HG03196 (cell line): ENCODE results near the gene AP1AR.
A peak's percentile ranks its signal among the peaks of the same experiment; 100 is the strongest.
"Not testable (repeated sequence)": the region's sequence is repeated elsewhere in the genome, so short reads cannot be mapped to it uniquely, and the experiment has no call there.

Source experiments
- ATAC-seq: cut with Tn5 transposase; IDR thresholded peaks from one replicate; pipeline ENCODE4 v1.9.1; 2021; ENCODE audit not compliant: unreplicated experiment

AP1AR gene

GRCh38 chr4:112277705-112278448, 46.3 kb downstream of the AP1AR start:
- ATAC-seq = no peak

GRCh38 chr4:112279025-112279881, 47.7 kb downstream of the AP1AR start:
- ATAC-seq = peak; percentile 64

DNA sequence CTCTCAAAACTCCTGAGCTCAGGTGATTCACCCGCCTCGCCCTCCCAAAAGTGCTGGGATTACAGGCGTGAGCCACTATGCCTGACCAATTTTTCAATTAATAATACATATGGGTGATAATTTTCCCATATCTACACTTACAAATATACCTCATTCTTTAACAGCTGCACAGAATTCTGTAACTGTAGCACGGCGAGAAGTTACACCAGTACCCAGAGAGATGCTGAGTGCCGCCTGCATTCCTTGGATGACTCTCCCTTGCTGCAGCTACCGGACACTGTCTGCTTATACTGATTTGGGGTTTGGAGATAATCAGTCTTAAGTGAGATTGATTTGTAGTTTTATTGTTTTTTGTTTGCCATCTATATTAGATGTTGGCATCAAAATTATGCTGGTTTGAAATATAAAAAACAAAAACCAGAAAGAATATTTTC, 48.3 kb downstream of the AP1AR start:
- ATAC-seq = peak; percentile 23

DNA sequence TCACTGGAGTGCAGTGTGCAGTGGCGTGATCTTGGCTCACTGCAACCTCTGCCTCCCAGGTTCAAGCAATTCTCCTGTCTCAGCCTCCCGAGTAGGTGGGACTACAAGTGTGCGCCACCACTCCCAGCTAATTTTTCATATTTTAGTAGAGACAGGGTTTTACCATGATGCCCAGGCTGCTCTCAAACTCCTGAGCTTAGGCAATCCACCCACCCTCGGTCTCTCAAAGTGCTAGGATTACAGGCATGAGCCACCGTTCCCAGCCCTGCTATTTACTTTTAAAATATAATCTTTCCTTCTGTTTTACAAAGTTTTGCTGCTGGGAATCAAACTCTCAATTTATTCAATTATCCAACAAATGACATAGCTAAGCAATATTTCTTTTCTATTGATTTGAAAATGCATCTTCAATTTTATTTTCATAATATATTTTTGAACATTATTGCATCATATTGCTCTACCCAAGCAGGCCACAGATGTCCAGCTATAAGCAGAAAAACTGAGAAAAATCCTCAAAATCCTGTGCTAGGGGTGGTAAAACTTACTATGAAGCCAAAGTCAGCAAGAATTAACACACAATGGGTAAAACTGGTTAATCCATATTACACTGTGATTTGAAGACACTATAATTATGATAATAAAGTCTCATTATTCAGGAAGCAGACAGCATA, 48.9 kb downstream of the AP1AR start:
- ATAC-seq = no peak

GRCh38 chr4:112281895-112282398, 50.4 kb downstream of the AP1AR start:
- ATAC-seq = not testable (repeated sequence)

- ATAC-seq = no peak
Measured at GRCh38 chr4:112282860-112283667, 51.5 kb downstream of the AP1AR start.

DNA sequence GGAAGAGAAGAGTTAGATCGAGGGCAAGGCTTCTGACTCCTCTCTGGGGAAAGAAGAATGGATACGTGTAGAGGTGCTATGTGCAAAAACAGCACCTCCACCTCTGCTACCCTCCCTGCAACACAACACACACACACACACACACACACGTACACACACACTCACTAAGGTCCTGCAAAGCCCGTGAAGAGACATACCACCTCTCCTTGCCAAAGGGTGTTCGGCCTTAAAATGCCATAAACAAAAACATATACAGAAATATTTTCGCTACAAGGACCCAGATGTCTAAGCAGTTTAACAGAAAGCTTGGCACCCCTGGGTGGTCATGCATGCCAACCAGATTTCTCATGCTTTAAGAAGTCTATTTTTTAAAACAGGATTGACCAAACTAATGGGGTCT, 52.6 kb downstream of the AP1AR start:
- ATAC-seq = no peak

DNA sequence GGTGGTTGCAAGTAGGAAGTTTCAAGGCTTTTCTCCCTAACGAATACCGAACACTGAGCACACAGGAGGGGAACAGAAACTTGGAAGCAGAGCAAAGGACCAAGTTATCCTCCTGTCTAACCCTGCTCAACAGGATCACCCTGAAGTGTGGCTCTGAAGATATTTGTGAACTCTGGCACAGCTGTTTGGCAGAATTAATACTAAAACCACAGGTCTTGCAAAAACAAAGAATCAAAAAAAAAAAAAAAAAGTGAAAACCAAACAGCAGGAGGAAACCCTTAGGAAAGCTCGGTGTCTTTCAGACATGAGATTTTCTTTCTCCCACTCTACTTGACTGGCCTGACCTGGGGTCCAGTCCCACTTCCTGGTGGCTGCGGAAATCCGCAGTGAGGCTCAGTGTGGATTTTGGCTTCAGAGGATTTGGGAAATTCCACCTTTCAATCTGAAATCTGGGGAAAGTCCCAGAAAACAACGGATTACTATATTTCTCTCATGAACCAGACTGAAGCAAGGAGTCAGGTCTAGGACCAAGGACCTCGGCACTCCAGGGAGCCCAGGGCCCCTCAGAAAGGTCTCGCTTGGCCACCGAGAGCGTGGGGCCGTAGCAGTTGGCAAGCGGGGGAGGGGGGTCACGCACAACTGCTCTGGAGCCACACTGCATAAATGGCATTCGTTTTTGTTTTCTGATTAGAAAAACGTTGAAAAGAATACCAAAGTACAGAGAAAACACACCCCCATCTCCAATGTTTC, 53.2 kb downstream of the AP1AR start:
- no peak for ATAC-seq

DNA sequence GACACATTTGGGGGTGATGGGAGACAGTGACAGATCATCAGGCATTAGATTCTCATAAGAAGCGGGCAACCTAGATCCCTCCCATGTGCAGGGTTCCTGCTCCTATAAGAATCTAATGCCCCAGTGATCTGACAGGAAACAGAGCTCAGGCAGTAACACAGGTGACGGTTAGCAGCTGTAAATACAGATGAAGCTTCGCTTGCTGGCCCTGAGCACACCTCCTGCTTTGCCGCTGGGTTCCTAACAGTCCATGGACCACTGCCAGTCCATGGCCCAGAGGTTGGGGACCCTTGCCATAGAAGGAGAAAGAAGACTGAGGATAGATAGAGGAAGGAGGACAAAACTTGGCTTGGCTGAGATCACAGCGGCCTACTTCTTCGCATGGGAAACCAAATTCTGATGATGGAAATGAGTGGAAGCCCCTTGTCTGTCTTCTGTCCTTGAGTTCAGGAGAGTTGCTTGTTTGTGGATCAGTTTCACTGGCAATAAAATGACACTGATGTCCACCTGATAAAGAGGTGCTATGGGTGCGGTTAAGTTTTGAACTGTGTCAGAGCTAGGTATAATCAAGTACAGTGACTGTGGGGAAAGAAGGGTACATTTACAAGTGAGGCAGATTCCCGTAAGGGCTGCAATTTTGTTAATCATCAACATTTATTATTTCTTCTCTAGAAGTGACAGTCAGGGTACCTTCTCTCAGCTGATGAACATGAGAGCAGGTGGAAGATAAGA, 55.8 kb downstream of the AP1AR start:
- ATAC-seq = peak; percentile 29

- ATAC-seq = peak; percentile 30
Measured at GRCh38 chr4:112288455-112288854, 56.9 kb downstream of the AP1AR start.

DNA sequence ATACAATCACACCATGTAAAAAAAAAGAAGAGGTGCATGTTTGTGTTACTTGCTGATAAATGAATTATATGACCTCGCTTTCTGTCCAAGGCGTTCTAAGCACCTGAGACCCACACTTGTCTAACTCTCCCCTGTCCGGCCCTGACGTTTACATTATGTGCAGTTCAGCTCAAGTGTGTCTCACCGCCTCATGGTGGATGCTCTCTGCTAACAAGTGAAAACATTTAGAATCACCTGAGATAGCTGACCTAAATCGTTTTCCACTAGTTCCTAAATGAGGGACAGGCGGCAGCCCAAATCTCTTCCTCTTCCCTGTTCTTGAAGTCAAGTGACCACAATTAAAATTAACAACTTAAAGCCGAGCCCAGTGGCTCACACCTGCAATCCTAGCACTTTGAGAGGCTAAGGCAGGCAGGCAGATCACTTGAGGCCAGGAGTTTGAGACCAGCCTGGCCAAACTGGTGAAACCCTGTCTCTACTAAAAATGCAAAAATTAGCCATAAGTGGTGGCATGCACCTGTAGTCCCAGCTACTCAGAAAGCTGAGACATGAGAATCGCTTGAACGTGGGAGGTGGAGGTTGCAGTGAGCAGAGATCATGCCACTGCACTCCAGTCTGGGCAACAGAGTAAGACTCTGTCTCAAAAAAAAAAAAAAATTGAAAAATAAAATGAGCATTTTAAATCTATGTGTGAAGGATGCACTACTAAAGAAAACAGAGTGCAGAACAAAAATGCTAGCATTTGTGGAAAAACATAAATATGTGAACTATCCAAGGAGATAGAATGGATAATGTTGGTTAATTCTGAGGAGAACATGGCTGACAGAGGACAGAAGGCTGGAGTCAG, 58.0 kb downstream of the AP1AR start:
- no peak for ATAC-seq

GRCh38 chr4:112290341-112290740, 58.8 kb downstream of the AP1AR start:
- ATAC-seq = no peak

- peak; percentile 82 for ATAC-seq
Measured at GRCh38 chr4:112296949-112297880, 65.6 kb downstream of the AP1AR start, which contains the start of gene ALPK1. Gene ALPK1, plus strand, starts transcription at chr4:112297369.

DNA sequence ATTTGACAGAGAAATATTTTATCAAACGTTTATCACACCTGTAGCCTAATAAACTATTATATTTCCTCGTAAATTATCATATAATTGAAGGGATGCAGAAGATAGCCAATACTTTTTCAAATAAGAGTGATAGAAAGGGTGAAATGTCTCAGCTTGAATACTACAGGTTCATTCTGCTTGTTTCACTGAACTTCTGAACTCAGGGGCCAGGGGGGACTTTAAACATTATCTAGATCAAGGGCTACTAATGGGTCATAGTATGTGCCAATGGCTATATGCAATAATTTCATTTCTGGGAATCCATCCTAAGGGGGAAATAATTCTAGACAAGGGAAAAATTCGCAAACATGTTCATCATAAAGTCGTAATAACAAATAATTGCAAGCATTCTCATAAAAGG, 68.1 kb downstream of the AP1AR start:
- no peak for ATAC-seq

GRCh38 chr4:112302320-112303274, 71.0 kb downstream of the AP1AR start:
- no peak for ATAC-seq

DNA sequence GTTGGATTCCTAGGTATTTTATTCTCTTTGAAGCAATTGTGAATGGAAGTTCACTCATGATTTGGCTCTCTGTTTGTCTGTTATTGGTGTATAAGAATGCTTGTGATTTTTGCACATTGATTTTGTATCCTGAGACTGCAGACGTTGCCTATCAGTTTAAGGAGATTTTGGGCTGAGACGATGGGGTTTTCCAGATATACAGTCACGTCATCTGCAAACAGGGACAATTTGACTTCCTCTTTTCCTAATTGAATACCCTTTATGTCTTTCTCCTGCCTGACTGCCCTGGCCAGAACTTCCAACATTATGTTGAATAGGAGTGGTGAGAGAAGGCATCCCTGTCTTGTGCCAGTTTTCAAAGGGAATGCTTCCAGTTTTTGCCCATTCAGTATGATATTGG, 73.9 kb downstream of the AP1AR start:
- not testable (repeated sequence) for ATAC-seq
